DOHH2 (cell line): ENCODE data around the gene MAGEF1.

Experiments
- H3F3A ChIP-seq: fragments of 200-600 bp; sonication (generic), shearing (Covaris generic); 2 replicates; pipeline ENCODE4 v1.6.0; 2016; ENCODE audit warnings: antibody characterized with exemption, mild to moderate bottlenecking; ENCODE audit not compliant: control insufficient read depth, insufficient read depth
- H3K27ac ChIP-seq: fragments of 200-600 bp; sonication (generic); 2 replicates; pipeline ENCODE4 v1.5.1; 2014; ENCODE audit warnings: low read depth, mild to moderate bottlenecking, low read length, moderate library complexity
- H3K27me3 ChIP-seq: fragments of 200-600 bp; sonication (generic); 2 replicates; pipeline ENCODE4 v1.6.1; 2014; ENCODE audit warnings: mild to moderate bottlenecking, low read length, mixed read lengths; ENCODE audit not compliant: control insufficient read depth
- H3K36me3 ChIP-seq: fragments of 200-600 bp; sonication (generic); 2 replicates; pipeline ENCODE4 v1.6.1; 2014; ENCODE audit warnings: mild to moderate bottlenecking, low read length, moderate library complexity, mixed read lengths; ENCODE audit not compliant: control insufficient read depth
- H3K4me1 ChIP-seq: fragments of 200-600 bp; sonication (generic); 2 replicates; pipeline ENCODE4 v1.6.1; 2014; ENCODE audit warnings: mild to moderate bottlenecking, low read length, mixed read lengths; ENCODE audit not compliant: control insufficient read depth
- H3K4me2 ChIP-seq: fragments of 200-600 bp; sonication (generic); 2 replicates; pipeline ENCODE4 v1.6.0; 2014; ENCODE audit warnings: mild to moderate bottlenecking, low read length, moderate library complexity
- H3K4me3 ChIP-seq: fragments of 200-600 bp; sonication (generic); 2 replicates; pipeline ENCODE4 v1.5.1; 2014; ENCODE audit warnings: mild to moderate bottlenecking, low read length, mixed read lengths
- H3K79me2 ChIP-seq: fragments of 200-600 bp; sonication (generic); 2 replicates; pipeline ENCODE4 v1.6.1; 2014; ENCODE audit warnings: mild to moderate bottlenecking, low read length, mixed read lengths; ENCODE audit not compliant: control insufficient read depth
- H3K9me2 ChIP-seq: fragments of 200-600 bp; sonication (generic); replicated peaks from 2 replicates; pipeline ENCODE4 v1.6.1; 2014; ENCODE audit warnings: mild to moderate bottlenecking, low read length, mixed read lengths; ENCODE audit not compliant: control insufficient read depth
- H3K9me3 ChIP-seq: fragments of 200-600 bp; sonication (generic); 2 replicates; pipeline ENCODE4 v1.6.1; 2014; ENCODE audit warnings: antibody characterized with exemption, low read length, mixed read lengths; ENCODE audit not compliant: control insufficient read depth, insufficient read depth
- H4K20me1 ChIP-seq: fragments of 200-600 bp; sonication (generic); 2 replicates; pipeline ENCODE4 v1.6.0; 2014; ENCODE audit warnings: low read depth, mild to moderate bottlenecking, antibody characterized with exemption, low read length, moderate library complexity; ENCODE audit not compliant: control insufficient read depth, insufficient read depth
- EZH2phosphoT487 ChIP-seq: fragments of 200-600 bp; sonication (generic); IDR thresholded peaks from 2 replicates; pipeline ENCODE4 v1.6.1; 2017; ENCODE audit warnings: borderline replicate concordance, mild to moderate bottlenecking, antibody characterized with exemption, low read length, moderate library complexity, mixed read lengths
- TF ChIP-seq, protein P1 (sequence below): fragments of 200-600 bp; sonication (generic); IDR thresholded peaks from one replicate; pipeline ENCODE4 v1.5.1; 2014; ENCODE audit warnings: antibody characterized with exemption, mild to moderate bottlenecking, low read depth, low read length; ENCODE audit not compliant: poor library complexity, severe bottlenecking

MAGEF1 gene

DNA sequence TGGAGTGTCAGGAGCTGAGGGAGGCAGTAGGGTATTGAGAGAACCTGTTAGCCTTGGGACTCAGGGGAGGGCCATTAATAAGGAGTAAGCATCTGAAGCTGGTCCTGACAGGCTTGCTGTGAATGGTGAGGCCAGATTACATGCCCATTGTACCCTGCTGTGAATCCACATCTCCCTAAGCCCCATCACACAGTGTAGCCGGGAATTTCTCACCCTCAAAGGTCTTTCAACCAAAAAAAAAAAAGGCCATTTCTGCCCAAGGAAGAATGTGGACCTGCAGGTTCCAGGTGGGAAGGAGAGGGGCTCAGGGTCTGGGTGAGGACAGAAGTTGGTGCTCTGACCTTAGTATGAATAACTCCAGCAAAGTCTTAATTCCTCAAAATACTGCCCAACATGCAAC lies 37.2 kb downstream of the MAGEF1 start:
- H4K20me1 ChIP-seq: no peaks in the 10 kb centered on the region
- H3K4me3 ChIP-seq: no peak overlapping the region
- no peaks in the 10 kb centered on the region for H3K79me2 ChIP-seq
- no peak overlapping the region for H3K4me2 ChIP-seq
- no peaks in the 10 kb centered on the region for H3K36me3 ChIP-seq
- H3K9me3 ChIP-seq: no peaks in the 10 kb centered on the region
- H3K4me1 ChIP-seq: peaks cover 8% of the 10 kb centered on the region
- H3K27me3 ChIP-seq: peaks cover 2% of the 10 kb centered on the region
- TF ChIP-seq, protein P1, sequence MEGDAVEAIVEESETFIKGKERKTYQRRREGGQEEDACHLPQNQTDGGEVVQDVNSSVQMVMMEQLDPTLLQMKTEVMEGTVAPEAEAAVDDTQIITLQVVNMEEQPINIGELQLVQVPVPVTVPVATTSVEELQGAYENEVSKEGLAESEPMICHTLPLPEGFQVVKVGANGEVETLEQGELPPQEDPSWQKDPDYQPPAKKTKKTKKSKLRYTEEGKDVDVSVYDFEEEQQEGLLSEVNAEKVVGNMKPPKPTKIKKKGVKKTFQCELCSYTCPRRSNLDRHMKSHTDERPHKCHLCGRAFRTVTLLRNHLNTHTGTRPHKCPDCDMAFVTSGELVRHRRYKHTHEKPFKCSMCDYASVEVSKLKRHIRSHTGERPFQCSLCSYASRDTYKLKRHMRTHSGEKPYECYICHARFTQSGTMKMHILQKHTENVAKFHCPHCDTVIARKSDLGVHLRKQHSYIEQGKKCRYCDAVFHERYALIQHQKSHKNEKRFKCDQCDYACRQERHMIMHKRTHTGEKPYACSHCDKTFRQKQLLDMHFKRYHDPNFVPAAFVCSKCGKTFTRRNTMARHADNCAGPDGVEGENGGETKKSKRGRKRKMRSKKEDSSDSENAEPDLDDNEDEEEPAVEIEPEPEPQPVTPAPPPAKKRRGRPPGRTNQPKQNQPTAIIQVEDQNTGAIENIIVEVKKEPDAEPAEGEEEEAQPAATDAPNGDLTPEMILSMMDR: no peak
- H3F3A ChIP-seq: no peaks in the 10 kb centered on the region
- H3K9me2 ChIP-seq: no peaks in the 10 kb centered on the region
- no peak overlapping the region for H3K27ac ChIP-seq

GRCh38 chr3:184672977-184673870 lies 38.6 kb downstream of the MAGEF1 start:
- Histone ChIP-seq H3K36me3 (no peaks in the 10 kb centered on the region), H4K20me1 (no peaks in the 10 kb centered on the region), H3K79me2 (no peaks in the 10 kb centered on the region), H3K4me2 (no peak overlapping the region), H3K4me3 (no peak overlapping the region), H3K27ac (no peak overlapping the region), H3K27me3 (peaks cover 2% of the 10 kb centered on the region; the same call in 1 of the 2 replicates), H3K4me1 (peaks cover 8% of the 10 kb centered on the region), H3K9me2 (no peaks in the 10 kb centered on the region), H3K9me3 (no peaks in the 10 kb centered on the region), H3F3A (no peaks in the 10 kb centered on the region)
- TF ChIP-seq, protein P1: no peak
- no peak for TF ChIP-seq EZH2phosphoT487

GRCh38 chr3:184672335-184672734 lies 39.5 kb downstream of the MAGEF1 start:
- Histone ChIP-seq H3K4me1 (peaks cover 7% of the 10 kb centered on the region), H3K36me3 (no peaks in the 10 kb centered on the region), H3K4me3 (no peak overlapping the region), H3K9me3 (no peaks in the 10 kb centered on the region), H3K79me2 (no peaks in the 10 kb centered on the region), H3F3A (no peaks in the 10 kb centered on the region), H3K4me2 (no peak overlapping the region), H3K9me2 (no peaks in the 10 kb centered on the region), H4K20me1 (no peaks in the 10 kb centered on the region), H3K27ac (no peak overlapping the region), H3K27me3 (peaks cover 2% of the 10 kb centered on the region; the same call in 1 of the 2 replicates)
- no peak for TF ChIP-seq EZH2phosphoT487
- TF ChIP-seq, protein P1: no peak
